Mucosa of stomach (tissue), 1 donor: ENCODE measurements around the gene COL4A2.

ENCODE experiments used
- H3K27me3 ChIP-seq: one replicate; pipeline ENCODE4 v1.7.0; 2013; ENCODE audit warnings: mild to moderate bottlenecking, low read length; ENCODE audit not compliant: control insufficient read depth, insufficient read depth
- H3K36me3 ChIP-seq: one replicate; pipeline ENCODE4 v1.7.0; 2013; ENCODE audit warnings: low read length; ENCODE audit not compliant: control insufficient read depth, insufficient read depth
- H3K4me1 ChIP-seq: one replicate; pipeline ENCODE4 v1.7.0; 2013; ENCODE audit warnings: mild to moderate bottlenecking, low read length; ENCODE audit not compliant: control insufficient read depth, insufficient read depth
- H3K4me3 ChIP-seq: one replicate; pipeline ENCODE4 v1.7.0; 2013; ENCODE audit warnings: low read length
- H3K9ac ChIP-seq: one replicate; pipeline ENCODE4 v1.7.0; 2013; ENCODE audit warnings: mild to moderate bottlenecking, low read length, moderate library complexity
- H3K9me3 ChIP-seq: one replicate; pipeline ENCODE4 v1.7.0; 2013; ENCODE audit warnings: mild to moderate bottlenecking, low read length, moderate library complexity; ENCODE audit not compliant: control insufficient read depth
- donor health status: Pancreatic carcinoma.

Gene COL4A2

DNA sequence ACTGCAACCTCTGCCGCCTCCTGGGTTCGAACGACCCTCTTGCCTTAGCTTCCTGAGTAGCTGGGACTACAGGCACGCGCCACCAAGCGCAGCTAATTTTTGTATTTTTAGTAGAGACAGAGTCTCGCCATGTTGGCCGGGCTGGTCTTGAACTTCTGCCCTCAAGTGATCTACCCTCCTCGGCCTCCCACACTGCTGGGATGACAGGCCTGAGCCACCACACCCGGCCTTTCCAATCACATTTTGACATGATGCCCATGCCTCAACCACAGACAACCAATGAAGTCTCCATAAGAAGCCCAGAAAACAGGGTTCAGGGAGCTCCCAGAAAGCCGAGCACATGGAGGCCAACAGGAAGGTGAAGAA is 242.7 kb downstream of the COL4A2 start:
- Histone ChIP-seq H3K4me3 (no peak overlapping the region), H3K9ac (no peak overlapping the region), H3K36me3 (no peaks in the 10 kb centered on the region), H3K27me3 (no peaks in the 10 kb centered on the region), H3K9me3 (no peaks in the 10 kb centered on the region), H3K4me1 (peaks cover 65% of the 10 kb centered on the region)

DNA sequence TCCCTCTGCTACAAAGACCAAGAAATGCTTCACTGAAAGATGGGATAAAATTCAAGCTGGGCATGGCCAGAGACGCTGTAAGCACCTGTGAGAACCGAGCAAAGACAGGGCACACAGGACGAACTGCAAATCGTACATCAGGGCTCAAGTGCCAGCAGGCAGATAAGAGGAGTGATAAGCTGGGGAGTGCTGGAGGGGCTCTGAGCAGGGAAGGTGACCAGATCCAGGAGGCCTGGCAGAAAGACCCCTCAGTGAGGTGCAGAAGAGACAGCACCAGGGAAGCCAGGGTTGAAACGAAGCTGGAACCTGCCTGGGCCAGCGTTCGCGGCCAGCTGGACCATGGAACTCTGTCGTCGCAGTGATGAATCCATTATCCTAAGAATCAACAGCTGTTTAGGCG is 244.2 kb downstream of the COL4A2 start:
- no peaks in the 10 kb centered on the region for H3K36me3 ChIP-seq
- no peaks in the 10 kb centered on the region for H3K9me3 ChIP-seq
- H3K9ac ChIP-seq, result no peak overlapping the region
- no peak overlapping the region for H3K4me3 ChIP-seq
- H3K27me3 ChIP-seq, result no peaks in the 10 kb centered on the region
- H3K4me1 ChIP-seq, result peaks cover 73% of the 10 kb centered on the region

DNA sequence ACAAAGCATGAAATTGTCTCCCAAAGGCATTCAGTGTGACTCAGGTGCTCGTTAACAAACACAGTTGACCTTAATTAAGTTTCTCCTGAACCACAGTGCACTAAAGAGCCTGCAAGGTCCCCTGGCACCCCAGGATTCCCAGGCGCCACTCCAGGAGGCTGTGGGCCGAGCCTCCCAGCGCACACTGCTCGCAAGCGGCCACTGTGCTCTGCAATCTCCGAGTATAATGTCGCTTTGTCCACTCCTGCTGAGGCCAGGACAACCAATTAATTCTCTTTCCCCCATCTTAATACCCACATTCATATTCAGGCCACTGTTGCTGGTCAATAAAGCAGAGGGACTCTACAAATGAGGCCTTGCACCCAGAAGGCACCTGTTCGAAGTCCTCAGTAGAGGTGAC is 245.7 kb downstream of the COL4A2 start:
- Histone ChIP-seq H3K27me3 (no peaks in the 10 kb centered on the region), H3K4me3 (no peak overlapping the region), H3K9me3 (no peaks in the 10 kb centered on the region), H3K4me1 (peaks cover 74% of the 10 kb centered on the region), H3K9ac (no peak overlapping the region), H3K36me3 (no peaks in the 10 kb centered on the region)

DNA sequence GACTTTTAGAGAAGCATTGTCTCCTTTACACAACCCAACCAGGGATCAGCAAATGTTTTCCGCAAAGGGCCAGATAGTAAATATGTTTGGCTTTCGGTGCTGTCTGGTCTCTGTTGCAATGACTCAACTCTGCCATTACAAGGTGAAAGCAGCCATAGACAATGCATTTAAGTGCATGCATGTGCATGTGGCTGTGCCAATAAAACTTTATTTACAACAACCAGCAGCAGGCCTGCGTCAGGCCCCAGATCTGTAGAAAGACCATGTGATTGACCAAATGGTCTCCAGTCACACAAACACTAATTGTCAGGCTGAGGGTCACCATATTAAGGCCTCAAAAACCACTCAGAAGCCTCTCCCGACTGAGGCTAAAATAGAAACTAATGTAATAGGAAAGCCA is 246.3 kb downstream of the COL4A2 start:
- Histone ChIP-seq H3K4me1 (peaks cover 81% of the 10 kb centered on the region), H3K9me3 (no peaks in the 10 kb centered on the region), H3K4me3 (no peak overlapping the region), H3K27me3 (no peaks in the 10 kb centered on the region), H3K9ac (no peak overlapping the region), H3K36me3 (no peaks in the 10 kb centered on the region)

DNA sequence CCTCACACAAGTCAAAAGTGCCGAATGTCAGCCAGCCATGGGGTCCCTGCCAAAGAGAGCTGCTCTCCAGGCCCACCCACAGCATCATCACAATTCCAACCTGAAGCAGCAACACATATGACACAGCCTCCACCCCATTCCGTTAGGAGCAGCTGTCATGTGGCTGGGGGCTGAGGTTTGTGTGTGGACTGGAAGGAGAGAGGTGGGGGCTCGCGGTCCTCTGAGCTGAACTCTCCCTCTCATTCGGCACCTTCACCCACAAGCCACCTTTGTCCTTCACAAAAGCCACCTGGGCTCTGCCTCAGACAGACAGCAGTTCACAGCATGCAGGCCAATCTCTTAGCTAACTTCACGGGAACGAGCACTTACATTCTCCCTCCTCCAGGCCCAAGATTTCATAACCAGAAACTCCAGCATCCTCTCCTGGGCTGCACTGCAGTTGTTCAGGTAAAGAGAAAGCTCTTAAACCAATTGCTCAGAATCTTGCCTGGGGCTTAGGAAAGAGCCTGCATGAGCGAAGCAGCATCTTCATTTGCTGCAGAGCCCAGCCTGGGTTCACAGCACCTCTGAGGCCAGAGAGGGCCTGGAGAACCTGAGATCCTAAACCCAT is 247.2 kb downstream of the COL4A2 start:
- peaks cover 81% of the 10 kb centered on the region for H3K4me1 ChIP-seq

DNA sequence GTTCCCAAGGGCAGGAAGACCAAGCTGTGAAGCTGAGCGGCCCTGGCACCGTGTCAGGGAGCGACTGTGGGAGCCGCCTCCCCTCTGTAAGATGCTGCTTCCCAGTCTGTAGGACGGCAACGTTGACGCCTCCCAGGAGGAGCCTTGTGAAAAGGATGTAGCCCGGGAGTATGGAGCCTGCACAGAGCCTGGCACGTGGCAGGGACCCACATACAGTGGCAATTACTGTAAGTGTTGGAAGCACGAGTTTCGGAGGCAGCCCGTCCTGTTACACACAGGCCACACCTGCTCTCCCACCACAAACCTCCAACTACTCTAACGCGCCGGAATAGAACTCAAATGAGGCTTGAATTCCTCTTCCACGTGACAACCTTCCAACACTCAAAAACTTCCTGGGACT is 247.9 kb downstream of the COL4A2 start:
- Histone ChIP-seq H3K4me3 (no peak overlapping the region), H3K4me1 (peaks cover 83% of the 10 kb centered on the region), H3K9me3 (no peaks in the 10 kb centered on the region), H3K36me3 (no peaks in the 10 kb centered on the region), H3K27me3 (no peaks in the 10 kb centered on the region), H3K9ac (no peak overlapping the region)

More for the DNA sequence above, 247.2 kb downstream of the COL4A2 start:
- Histone ChIP-seq H3K9me3 (no peaks in the 10 kb centered on the region), H3K4me3 (no peak overlapping the region), H3K36me3 (no peaks in the 10 kb centered on the region), H3K9ac (no peak overlapping the region), H3K27me3 (no peaks in the 10 kb centered on the region)

DNA sequence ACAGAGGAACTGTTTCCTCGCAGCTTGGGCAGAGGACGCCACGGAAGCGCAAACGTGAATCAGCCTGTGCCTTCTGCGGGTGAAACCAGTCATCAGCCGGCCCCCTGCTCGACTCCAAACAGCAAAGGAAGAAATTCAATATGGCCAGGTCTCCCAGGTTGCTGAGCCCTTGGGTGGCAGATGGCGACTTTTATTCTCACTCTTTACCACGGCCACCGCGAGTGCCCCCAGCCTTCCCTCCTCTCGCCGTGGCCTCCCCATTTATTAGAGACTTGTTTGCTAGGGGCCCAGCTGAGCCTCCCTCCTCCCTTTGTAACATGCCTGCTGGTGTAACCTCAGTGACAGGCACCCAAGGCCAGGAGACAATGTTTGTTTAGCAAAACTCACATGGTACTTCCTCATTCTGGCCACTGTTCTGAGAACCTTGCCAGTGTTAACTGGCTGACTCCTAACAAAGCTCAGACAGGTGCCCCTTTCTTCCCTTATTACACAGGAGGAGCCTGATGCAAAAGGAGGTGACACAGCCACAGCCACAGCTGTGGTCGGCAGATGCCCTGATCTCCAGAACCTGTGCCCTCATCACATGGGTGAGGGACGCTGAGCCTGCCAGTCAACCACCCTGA is 248.6 kb downstream of the COL4A2 start:
- Histone ChIP-seq H3K4me3 (no peak overlapping the region), H3K36me3 (no peaks in the 10 kb centered on the region), H3K9ac (peak overlapping the region; percentile 35), H3K27me3 (no peaks in the 10 kb centered on the region), H3K4me1 (peaks cover 80% of the 10 kb centered on the region), H3K9me3 (no peaks in the 10 kb centered on the region)

DNA sequence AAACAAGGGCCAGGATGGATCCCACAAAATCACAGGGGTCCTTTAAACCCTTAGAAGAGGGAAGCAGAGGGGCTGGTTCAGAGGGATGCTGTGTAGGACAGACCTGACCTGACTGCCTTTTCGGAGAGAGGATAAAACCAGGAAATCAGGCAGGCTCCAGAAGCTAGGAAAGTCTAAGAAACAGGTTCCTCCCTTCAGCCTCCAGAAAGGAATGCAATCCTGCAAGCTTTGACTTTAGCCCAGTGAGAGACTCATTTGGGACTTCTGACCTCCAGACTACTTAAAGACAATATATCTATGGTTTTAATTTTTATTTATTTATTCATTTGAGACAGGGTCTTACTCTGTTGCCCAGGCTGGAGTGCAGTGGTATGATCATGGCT is 249.1 kb downstream of the COL4A2 start:
- Histone ChIP-seq H3K4me3 (no peak overlapping the region), H3K36me3 (no peaks in the 10 kb centered on the region), H3K4me1 (peaks cover 75% of the 10 kb centered on the region), H3K9me3 (no peaks in the 10 kb centered on the region), H3K27me3 (no peaks in the 10 kb centered on the region), H3K9ac (peak overlapping the region; percentile 35)

DNA sequence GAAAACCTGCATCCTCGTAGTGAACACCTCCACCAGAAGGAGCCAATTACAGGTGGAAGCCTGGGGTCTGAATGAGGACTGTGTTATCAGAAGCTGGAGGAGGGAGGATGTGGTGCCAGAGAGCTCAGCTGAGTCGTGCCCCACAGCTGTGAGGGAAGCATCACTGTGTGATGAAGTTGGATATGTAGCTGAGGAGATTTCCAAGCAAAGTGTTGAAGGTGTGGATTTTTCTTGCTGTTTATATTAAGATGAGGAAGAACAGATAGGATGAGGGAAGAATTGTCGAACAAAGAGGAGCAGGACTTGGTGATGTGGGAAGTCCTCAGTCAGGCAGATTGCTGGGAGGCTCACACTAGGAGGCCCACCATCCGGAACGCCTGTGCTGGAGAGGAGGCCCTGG is 250.0 kb downstream of the COL4A2 start:
- no peaks in the 10 kb centered on the region for H3K36me3 ChIP-seq
- no peaks in the 10 kb centered on the region for H3K9me3 ChIP-seq
- H3K27me3 ChIP-seq, result no peaks in the 10 kb centered on the region
- peaks cover 69% of the 10 kb centered on the region for H3K4me1 ChIP-seq
- H3K4me3 ChIP-seq, result no peak overlapping the region
- H3K9ac ChIP-seq, result peak overlapping the region; percentile 33

DNA sequence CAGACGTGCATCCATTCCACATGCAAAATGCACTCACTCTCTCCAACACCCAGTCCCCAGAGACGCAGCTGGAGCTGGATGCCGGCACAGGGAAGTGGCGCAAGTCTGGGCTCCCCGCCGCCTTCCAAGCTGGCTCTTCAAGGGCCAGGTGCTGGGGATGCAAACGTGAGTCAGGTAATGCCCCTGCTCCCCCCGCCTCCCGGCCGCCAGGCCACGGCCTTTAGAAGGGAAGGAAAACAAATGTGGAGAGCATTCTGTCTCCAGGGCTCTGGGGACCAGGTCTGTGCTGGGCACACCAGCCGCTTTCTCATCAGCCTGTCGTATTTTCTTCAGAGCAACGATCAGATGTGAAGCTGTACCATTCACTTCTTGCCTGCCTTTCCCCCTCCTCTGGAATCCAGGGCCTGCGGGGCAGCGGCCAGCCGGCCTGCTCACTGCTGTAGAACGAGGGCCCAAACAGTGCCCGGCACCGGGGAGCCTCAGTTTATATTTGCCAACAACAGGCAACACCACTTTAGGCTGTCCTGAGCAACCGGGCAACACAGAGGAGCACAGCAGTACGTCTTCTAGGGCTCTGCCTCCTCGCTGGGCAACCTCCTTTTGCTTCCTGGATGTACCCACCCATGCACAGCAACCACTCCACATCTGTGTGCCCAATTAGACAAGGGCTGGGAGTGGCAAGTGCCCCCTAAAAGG is 250.7 kb downstream of the COL4A2 start:
- no peaks in the 10 kb centered on the region for H3K36me3 ChIP-seq
- H3K9me3 ChIP-seq, result no peaks in the 10 kb centered on the region
- H3K4me1 ChIP-seq, result peaks cover 67% of the 10 kb centered on the region
- H3K9ac ChIP-seq, result peak overlapping the region; percentile 33
- H3K27me3 ChIP-seq, result no peaks in the 10 kb centered on the region
- H3K4me3 ChIP-seq, result no peak overlapping the region

DNA sequence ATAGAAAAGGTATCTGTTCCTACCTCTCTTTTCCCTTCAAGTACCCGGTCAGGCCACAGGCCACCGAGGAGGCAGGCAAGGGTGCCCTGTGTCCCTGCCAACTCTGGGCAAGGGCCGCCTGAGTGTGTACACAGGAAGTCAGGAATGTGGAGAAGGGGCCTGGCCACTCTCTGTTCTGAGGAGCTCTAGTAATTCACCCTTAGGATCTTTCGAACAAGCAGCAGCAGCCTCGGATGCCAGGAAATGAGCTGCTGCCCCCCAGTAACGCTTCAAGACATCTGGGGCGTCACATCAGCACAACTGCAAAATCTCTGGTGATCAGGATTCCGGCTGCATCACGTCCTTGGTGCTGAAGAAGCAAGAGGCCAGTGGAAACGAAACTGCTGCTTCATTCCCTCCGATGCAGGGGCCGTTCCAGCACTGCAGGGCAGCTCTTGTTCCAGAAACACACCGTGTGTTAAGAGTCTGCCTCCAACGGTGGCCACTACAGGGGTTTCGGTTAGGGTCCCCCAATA is 252.4 kb downstream of the COL4A2 start:
- H3K36me3 ChIP-seq, result no peaks in the 10 kb centered on the region
- H3K9me3 ChIP-seq, result no peaks in the 10 kb centered on the region
- H3K9ac ChIP-seq, result peak overlapping the region; percentile 94
- peaks cover 66% of the 10 kb centered on the region for H3K4me1 ChIP-seq
- H3K27me3 ChIP-seq, result no peaks in the 10 kb centered on the region
- peak overlapping the region; percentile 95 for H3K4me3 ChIP-seq

DNA sequence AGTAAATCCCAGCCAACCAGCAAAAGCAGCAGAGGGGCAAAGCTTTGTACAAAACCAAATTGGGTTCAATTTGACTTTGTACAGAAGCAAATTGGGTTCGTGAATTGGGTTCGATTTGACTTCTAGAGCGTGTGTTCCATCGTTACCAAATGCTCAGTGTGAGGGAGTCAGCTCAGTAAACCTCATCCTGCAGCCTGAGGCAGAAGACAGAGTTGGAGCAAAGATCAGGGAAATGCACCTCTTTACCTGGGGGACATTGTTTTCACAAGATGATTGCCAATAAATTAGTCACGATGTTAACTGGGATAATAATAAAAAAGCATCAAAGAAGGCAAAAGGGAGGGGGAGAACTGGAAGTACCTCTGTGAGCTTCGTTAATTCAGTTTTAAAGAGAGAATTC is 252.9 kb downstream of the COL4A2 start:
- Histone ChIP-seq H3K9me3 (no peaks in the 10 kb centered on the region), H3K27me3 (no peaks in the 10 kb centered on the region), H3K9ac (peak overlapping the region; percentile 94), H3K4me3 (peak overlapping the region; percentile 95), H3K36me3 (no peaks in the 10 kb centered on the region), H3K4me1 (peaks cover 65% of the 10 kb centered on the region)
